GM23338 (cell line): ENCODE data around the gene SLC39A10. TPM values are rescaled to one million over a fixed set of nuclear protein-coding genes. Genes with fewer than 3 reads are reported as not detected.

Experiments used
- ATAC-seq: fragments of 200-7000 bp; cut with Tn5 transposase; 3 replicates; pipeline ENCODE4 v1.9.1; 2020
- DNase-seq: peaks from one replicate; pipeline ENCODE4 v3.0.0-alpha.2; 2015; ENCODE audit warnings: low spot score
- H2AFZ ChIP-seq: fragments of 200-600 bp; sonication (generic); 2 replicates; pipeline ENCODE4 v1.8.0; 2016; ENCODE audit warnings: antibody characterized with exemption, mild to moderate bottlenecking, moderate library complexity
- H3F3A ChIP-seq: fragments of 200-600 bp; sonication (generic); replicated peaks from 2 replicates; pipeline ENCODE4 v1.8.0; 2017; ENCODE audit warnings: antibody characterized with exemption, mixed run types, low read depth
- H3K27ac ChIP-seq: fragments of 200-600 bp; sonication (generic); 2 replicates; pipeline ENCODE4 v1.6.1; 2016; ENCODE audit warnings: low read depth
- H3K27me3 ChIP-seq: fragments of 200-600 bp; sonication (generic); 2 replicates; pipeline ENCODE4 v1.8.0; 2016; ENCODE audit warnings: mild to moderate bottlenecking, mixed run types, moderate library complexity; ENCODE audit not compliant: insufficient read depth
- H3K36me3 ChIP-seq: fragments of 200-600 bp; sonication (generic); 2 replicates; pipeline ENCODE4 v1.8.0; 2016; ENCODE audit warnings: mild to moderate bottlenecking; ENCODE audit not compliant: insufficient read depth
- H3K4me1 ChIP-seq: fragments of 200-600 bp; sonication (generic); 2 replicates; pipeline ENCODE4 v1.8.0; 2016; ENCODE audit warnings: mild to moderate bottlenecking, moderate library complexity; ENCODE audit not compliant: insufficient read depth
- H3K4me2 ChIP-seq: fragments of 200-600 bp; sonication (generic); 2 replicates; pipeline ENCODE4 v1.7.1; 2017; ENCODE audit warnings: mixed run types
- H3K4me3 ChIP-seq: fragments of 200-600 bp; sonication (generic); 2 replicates; pipeline ENCODE4 v1.6.1; 2016; ENCODE audit warnings: mixed run types
- H3K79me2 ChIP-seq: fragments of 200-600 bp; sonication (generic); replicated peaks from 2 replicates; pipeline ENCODE4 v1.8.0; 2017; ENCODE audit warnings: mild to moderate bottlenecking; ENCODE audit not compliant: insufficient read depth
- H3K9me2 ChIP-seq: fragments of 200-600 bp; sonication (generic); 2 replicates; pipeline ENCODE4 v1.8.0; 2017; ENCODE audit not compliant: insufficient read depth
- H4K20me1 ChIP-seq: fragments of 200-600 bp; sonication (generic); replicated peaks from 2 replicates; pipeline ENCODE4 v1.8.0; 2017; ENCODE audit warnings: mild to moderate bottlenecking; ENCODE audit not compliant: insufficient read depth
- H3K27ac Mint-ChIP-seq: 2 replicates; pipeline ENCODE4 v1.8.0; 2020; ENCODE audit warnings: inconsistent platforms, mild to moderate bottlenecking, moderate library complexity, mixed read lengths
- H3K27me3 Mint-ChIP-seq: 3 replicates; pipeline ENCODE4 v1.8.0; 2022; ENCODE audit warnings: low read depth, mild to moderate bottlenecking, moderate library complexity, mixed read lengths, inconsistent platforms; ENCODE audit not compliant: insufficient read depth, poor library complexity
- H3K36me3 Mint-ChIP-seq: 3 replicates; pipeline ENCODE4 v1.8.0; 2021; ENCODE audit warnings: low read depth, mild to moderate bottlenecking, inconsistent platforms, moderate library complexity, mixed read lengths
- H3K4me1 Mint-ChIP-seq: 3 replicates; pipeline ENCODE4 v1.8.0; 2020; ENCODE audit warnings: mild to moderate bottlenecking, inconsistent platforms, mixed read lengths
- H3K4me3 Mint-ChIP-seq: 3 replicates; pipeline ENCODE4 v1.8.0; 2021; ENCODE audit warnings: moderate library complexity, mild to moderate bottlenecking, inconsistent platforms, mixed read lengths
- H3K9me3 Mint-ChIP-seq: 3 replicates; pipeline ENCODE4 v1.8.0; 2020; ENCODE audit warnings: moderate library complexity, mild to moderate bottlenecking, inconsistent platforms, mixed read lengths
- CREB1 ChIP-seq: fragments of 250-450 bp; sonication (Bioruptor Pico); IDR thresholded peaks from 2 replicates; pipeline ENCODE4 v1.5.0; 2020; ENCODE audit warnings: low read depth, mild to moderate bottlenecking, moderate library complexity
- CTCF ChIP-seq, 2 experiments: fragments of 200-600 bp in 1 of 2; sonication (generic) in 1 of 2; conservative IDR thresholded peaks; 2 replicates each; pipeline versions ENCODE4 v1.5.1 to v1.6.1; 2016 to 2017; ENCODE audit warnings: antibody characterized with exemption in 2 of 2, low read depth in 2 of 2, mild to moderate bottlenecking in 2 of 2, moderate library complexity in 1 of 2
- EZH2 ChIP-seq: fragments of 200-600 bp; sonication (generic); IDR thresholded peaks from one replicate; pipeline ENCODE4 v1.8.0; 2017; ENCODE audit warnings: antibody characterized with exemption, mild to moderate bottlenecking, low read depth; ENCODE audit not compliant: unreplicated experiment
- JUNB ChIP-seq: IDR thresholded peaks from one replicate; pipeline ENCODE4 v1.6.1; 2016; ENCODE audit warnings: antibody characterized with exemption; ENCODE audit not compliant: unreplicated experiment
- NANOG ChIP-seq: IDR thresholded peaks from 2 replicates; pipeline ENCODE4 v1.6.1; 2016; ENCODE audit warnings: antibody characterized with exemption, borderline replicate concordance
- STAT1 ChIP-seq: IDR thresholded peaks from one replicate; pipeline ENCODE4 v1.6.1; 2016; ENCODE audit warnings: antibody characterized with exemption; ENCODE audit not compliant: unreplicated experiment
- ZNF331 ChIP-seq: fragments of 250-450 bp; sonication (Bioruptor Pico); IDR thresholded peaks from 2 replicates; pipeline ENCODE4 v1.5.0; 2020; ENCODE audit warnings: low read depth, mild to moderate bottlenecking, moderate library complexity
- polyA plus RNA-seq: library from polyadenylated mRNA; unstranded; fragments of >200 nt; fragmentation: Nextera tagmentation; extraction: Ambion mirVana; gene quantifications from 2 replicates; pipeline ENCODE4 v1.2.1, GENCODE V29; 2016
- total RNA-seq: library from RNA; depleted of rRNA; stranded (reverse); fragments of >200 nt; shearing (Covaris generic); gene quantifications from 2 replicates; pipeline ENCODE4 v1.2.3, GENCODE V29; 2014

Gene SLC39A10
- total and polyA plus RNA-seq, 2 experiments from 2014 or later: 261 to 356 TPM

GRCh38 chr2:195636890-195637289, 20.1 kb upstream of the SLC39A10 start (continued):
- TF ChIP-seq CTCF (conservative IDR thresholded peaks at IDR 0.05; ENCODE audit: low read depth in 2 of 2): no peak

- H3K4me3 Mint-ChIP-seq: no peak overlapping the region
- Histone ChIP-seq H3K4me3 (no peak overlapping the region), H3K79me2 (peaks cover 37% of the 10 kb centered on the region), H3K27ac (peak overlapping the region; percentile 73; the same call in 1 of the 2 replicates), H3K36me3 (peaks cover 4% of the 10 kb centered on the region; the same call in 1 of the 2 replicates), H3F3A (no peaks in the 10 kb centered on the region; the same call in 1 of the 2 replicates), H3K4me1 (peaks cover 16% of the 10 kb centered on the region), H4K20me1 (no peaks in the 10 kb centered on the region), H3K27me3 (no peaks in the 10 kb centered on the region), H3K4me2 (no peak overlapping the region), H3K9me2 (no peaks in the 10 kb centered on the region), H2AFZ (no peak overlapping the region)
- DNase-seq (no peak), ATAC-seq (no peak)
- H3K4me1 Mint-ChIP-seq: peaks cover 22% of the 10 kb centered on the region
- peaks cover 2% of the 10 kb centered on the region for H3K27me3 Mint-ChIP-seq
- no peak overlapping the region for H3K27ac Mint-ChIP-seq
- TF ChIP-seq NANOG: no peak
- no peak for TF ChIP-seq CREB1 (CRISPR knock-in tag)
- no peak for TF ChIP-seq EZH2
- TF ChIP-seq JUNB: no peak
- no peak for TF ChIP-seq STAT1
- TF ChIP-seq ZNF331 (CRISPR knock-in tag): no peak
- H3K36me3 Mint-ChIP-seq: peaks cover 17% of the 10 kb centered on the region
- no peaks in the 10 kb centered on the region; the same call in 2 of the 3 replicates for H3K9me3 Mint-ChIP-seq
Measured at GRCh38 chr2:195638750-195639149, 18.3 kb upstream of the SLC39A10 start.

GRCh38 chr2:195639238-195639858, 17.7 kb upstream of the SLC39A10 start:
- Histone ChIP-seq H3K4me1 (peaks cover 16% of the 10 kb centered on the region), H3K4me2 (no peak overlapping the region), H3F3A (no peaks in the 10 kb centered on the region; the same call in 1 of the 2 replicates), H3K4me3 (no peak overlapping the region), H3K27ac (peak overlapping the region; percentile 73; the same call in 1 of the 2 replicates), H3K36me3 (peaks cover 4% of the 10 kb centered on the region; the same call in 1 of the 2 replicates), H4K20me1 (no peaks in the 10 kb centered on the region), H3K9me2 (no peaks in the 10 kb centered on the region), H3K79me2 (peaks cover 35% of the 10 kb centered on the region), H3K27me3 (no peaks in the 10 kb centered on the region), H2AFZ (no peak overlapping the region)
- peaks cover 2% of the 10 kb centered on the region for H3K27me3 Mint-ChIP-seq
- H3K27ac Mint-ChIP-seq: no peak overlapping the region
- TF ChIP-seq CTCF (conservative IDR thresholded peaks at IDR 0.05; ENCODE audit: low read depth in 2 of 2) (no peak), JUNB (no peak), ZNF331 (CRISPR knock-in tag) (no peak)
- H3K36me3 Mint-ChIP-seq: peaks cover 15% of the 10 kb centered on the region
- no peak overlapping the region for H3K4me3 Mint-ChIP-seq
- peaks cover 22% of the 10 kb centered on the region for H3K4me1 Mint-ChIP-seq
- no peak for DNase-seq
- H3K9me3 Mint-ChIP-seq: no peaks in the 10 kb centered on the region
- ATAC-seq: no peak
